Brain microvascular endothelial cell (primary cell): ENCODE data around the gene TNC.

Source experiments
- DNase-seq: peaks from one replicate; pipeline ENCODE4 v3.0.0-alpha.2; 2020
- H3K27ac ChIP-seq: fragments of 250-450 bp; sonication (Bioruptor Pico); 2 replicates; pipeline ENCODE4 v1.5.1; 2020; ENCODE audit warnings: mild to moderate bottlenecking, moderate library complexity
- H3K27me3 ChIP-seq: fragments of 250-450 bp; sonication (Bioruptor Pico); replicated peaks from 2 replicates; pipeline ENCODE4 v1.5.1; 2020; ENCODE audit warnings: mild to moderate bottlenecking
- H3K36me3 ChIP-seq: fragments of 250-450 bp; sonication (Bioruptor Pico); replicated peaks from 2 replicates; pipeline ENCODE4 v1.5.1; 2020; ENCODE audit warnings: mild to moderate bottlenecking
- H3K4me3 ChIP-seq: 2 replicates; pipeline ENCODE4 v1.5.1; 2011; ENCODE audit warnings: low read depth, mild to moderate bottlenecking, control low read depth, low read length, moderate library complexity
- in situ Hi-C: cut with HindIII; loops from 2 replicates; pipeline ENCODE4 v1.10.0; 2017; ENCODE audit warnings: low sequenced_read_pairs, low pct_ligation_motif_present
- TF ChIP-seq, protein P1 (sequence below): IDR thresholded peaks from 2 replicates; pipeline ENCODE4 v1.5.1; 2011; ENCODE audit warnings: low read depth, mild to moderate bottlenecking, moderate library complexity, low read length, control low read depth, inconsistent platforms; ENCODE audit errors: missing control alignments

TNC gene

DNA sequence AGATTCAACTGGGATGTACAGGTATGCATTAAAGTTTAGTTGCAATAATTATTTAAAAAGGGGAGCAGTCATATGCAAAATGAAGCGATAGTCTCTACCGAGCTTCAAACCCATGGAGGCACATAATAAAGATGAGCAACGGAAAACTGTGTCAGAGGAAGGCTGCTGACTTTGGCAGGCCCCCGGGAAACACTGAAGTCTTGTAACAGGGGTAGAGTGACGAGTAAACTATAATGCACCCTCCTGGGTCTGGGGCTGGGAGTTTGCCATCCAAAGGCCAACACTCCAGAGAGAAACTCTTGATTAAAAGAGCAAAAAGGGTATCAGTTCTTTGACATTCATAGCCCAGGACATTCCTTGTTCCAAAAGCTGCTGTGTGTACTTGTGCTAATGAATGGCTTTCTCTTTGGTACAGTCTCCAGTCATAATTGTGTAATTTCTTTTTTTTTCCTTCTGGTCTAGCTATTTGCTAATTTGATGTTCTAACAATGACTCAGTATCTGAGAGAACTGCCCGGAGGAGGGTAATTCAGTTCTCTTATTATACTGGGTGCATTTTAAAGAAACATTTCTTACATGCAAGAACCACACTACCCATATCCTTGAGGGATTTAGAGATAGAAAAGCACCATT lies 59.2 kb downstream of the TNC start:
- H3K36me3 ChIP-seq = no peaks in the 10 kb centered on the region
- no peaks in the 10 kb centered on the region for H3K27me3 ChIP-seq
- H3K4me3 ChIP-seq = no peak overlapping the region
- H3K27ac ChIP-seq = no peak overlapping the region
- TF ChIP-seq, protein P1, sequence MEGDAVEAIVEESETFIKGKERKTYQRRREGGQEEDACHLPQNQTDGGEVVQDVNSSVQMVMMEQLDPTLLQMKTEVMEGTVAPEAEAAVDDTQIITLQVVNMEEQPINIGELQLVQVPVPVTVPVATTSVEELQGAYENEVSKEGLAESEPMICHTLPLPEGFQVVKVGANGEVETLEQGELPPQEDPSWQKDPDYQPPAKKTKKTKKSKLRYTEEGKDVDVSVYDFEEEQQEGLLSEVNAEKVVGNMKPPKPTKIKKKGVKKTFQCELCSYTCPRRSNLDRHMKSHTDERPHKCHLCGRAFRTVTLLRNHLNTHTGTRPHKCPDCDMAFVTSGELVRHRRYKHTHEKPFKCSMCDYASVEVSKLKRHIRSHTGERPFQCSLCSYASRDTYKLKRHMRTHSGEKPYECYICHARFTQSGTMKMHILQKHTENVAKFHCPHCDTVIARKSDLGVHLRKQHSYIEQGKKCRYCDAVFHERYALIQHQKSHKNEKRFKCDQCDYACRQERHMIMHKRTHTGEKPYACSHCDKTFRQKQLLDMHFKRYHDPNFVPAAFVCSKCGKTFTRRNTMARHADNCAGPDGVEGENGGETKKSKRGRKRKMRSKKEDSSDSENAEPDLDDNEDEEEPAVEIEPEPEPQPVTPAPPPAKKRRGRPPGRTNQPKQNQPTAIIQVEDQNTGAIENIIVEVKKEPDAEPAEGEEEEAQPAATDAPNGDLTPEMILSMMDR = no peak
- DNase-seq = peak; percentile 13
- in situ Hi-C loops = no loop called here

DNA sequence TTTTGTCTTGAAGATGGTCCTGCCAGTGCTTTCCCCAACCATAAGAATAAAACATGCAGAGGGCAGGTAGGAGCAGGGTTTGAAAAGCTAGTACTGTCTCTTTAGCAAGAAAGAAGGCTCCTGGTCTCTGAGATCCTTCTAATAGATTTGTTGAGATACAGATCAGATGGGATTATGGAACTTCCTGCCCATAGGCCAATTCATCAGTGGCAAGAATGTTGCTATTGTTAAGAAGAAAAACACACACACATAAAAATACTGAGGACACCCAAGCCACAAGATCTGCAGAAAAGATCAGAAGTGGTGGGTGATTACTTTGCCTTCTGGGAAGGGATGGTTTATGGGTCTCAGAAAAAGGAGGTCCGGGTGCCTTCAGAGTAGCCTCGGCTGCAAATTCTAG lies 59.8 kb downstream of the TNC start:
- Histone ChIP-seq H3K4me3 (no peak overlapping the region), H3K36me3 (no peaks in the 10 kb centered on the region), H3K27me3 (no peaks in the 10 kb centered on the region), H3K27ac (no peak overlapping the region)
- TF ChIP-seq, protein P1 = no peak
- in situ Hi-C loops = no loop called here
- DNase-seq = no peak

DNA sequence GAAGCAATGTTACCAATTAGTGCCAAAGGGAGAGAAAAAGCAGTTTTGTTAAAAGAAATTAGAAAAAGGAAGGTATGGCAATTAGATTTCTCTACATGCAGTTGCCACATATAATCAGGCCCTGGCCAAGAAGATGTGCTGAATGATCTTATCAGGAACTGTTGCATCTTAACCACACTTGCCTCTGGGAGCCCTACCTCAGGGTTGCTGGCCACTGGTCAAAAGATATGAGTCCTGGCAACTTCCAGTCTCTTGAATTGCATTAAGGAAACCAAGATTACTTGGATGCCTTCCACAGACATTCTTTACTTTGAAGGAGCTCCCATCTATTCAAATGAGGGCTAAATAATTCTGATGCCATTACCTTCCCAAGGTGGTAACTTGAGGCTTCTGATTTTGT lies 60.4 kb downstream of the TNC start:
- peak; percentile 38 for DNase-seq
- TF ChIP-seq, protein P1 = no peak
- Histone ChIP-seq H3K36me3 (no peaks in the 10 kb centered on the region), H3K4me3 (no peak overlapping the region), H3K27ac (no peak overlapping the region), H3K27me3 (no peaks in the 10 kb centered on the region)
- in situ Hi-C loops = no loop called here

DNA sequence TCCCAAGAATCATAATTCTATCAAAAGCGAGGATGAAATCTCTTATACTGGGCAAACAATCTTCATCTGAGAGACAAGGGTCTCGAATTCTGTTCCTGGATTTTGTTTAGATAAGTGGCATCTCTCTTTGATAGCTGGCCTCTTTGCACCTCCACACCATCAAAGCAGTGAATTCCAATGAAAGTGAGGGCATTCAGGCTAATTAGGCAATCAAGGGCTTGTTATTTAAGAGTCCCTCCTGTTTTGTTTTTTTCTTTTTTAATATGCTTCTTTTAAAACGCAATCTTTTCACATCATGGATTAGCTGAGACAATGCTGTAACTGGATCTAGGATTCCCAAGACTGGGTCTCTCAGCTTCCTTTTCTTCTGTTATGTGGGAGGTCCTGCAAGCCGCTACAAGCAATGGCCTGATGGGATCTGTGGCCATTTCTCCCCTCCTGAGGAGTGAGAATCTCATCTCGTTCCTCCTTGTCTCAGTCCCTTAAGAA lies 67.9 kb downstream of the TNC start:
- Histone ChIP-seq H3K27me3 (no peaks in the 10 kb centered on the region), H3K27ac (no peak overlapping the region), H3K4me3 (no peak overlapping the region), H3K36me3 (no peaks in the 10 kb centered on the region)
- in situ Hi-C loops = no loop called here
- no peak for DNase-seq
- TF ChIP-seq, protein P1 = no peak

DNA sequence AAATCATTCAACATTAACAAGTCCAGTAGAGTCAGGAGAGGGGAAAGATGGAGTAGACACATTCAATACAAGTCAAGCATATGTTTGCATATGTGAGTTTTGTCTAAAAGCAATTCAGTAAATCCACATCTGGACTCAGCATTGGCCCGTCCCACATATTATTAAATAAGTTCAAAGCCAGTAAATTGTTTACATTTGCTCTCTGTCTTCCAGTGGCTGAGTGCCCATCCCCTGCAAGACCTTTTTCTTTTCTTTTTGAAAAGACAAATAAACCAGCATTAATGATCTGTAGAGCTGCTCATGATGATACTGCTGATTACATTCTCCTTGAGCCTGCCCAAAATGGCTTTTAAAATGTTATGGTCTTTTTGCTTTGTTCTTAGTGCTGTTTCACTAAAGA lies 71.1 kb downstream of the TNC start:
- in situ Hi-C loops = no loop called here
- TF ChIP-seq, protein P1 = no peak

DNA sequence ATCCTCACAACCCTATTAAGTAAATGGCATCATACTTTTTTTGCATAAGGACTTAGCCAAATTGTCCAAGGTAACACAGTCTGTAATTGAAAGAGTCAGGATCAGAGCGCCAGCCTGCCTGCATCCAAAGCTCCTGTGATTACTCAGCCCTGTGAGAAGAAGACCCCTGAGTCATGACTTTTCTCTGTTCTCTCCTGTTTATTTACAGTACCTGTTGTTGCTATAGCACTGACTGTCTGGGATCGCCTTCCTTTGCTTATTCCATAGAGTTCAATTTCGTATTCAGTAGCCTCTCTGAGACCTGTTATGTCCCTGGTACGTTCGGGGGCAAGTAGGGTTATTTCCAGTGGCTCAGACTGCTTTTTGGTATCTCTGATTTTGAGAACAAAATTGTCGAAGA lies 71.8 kb downstream of the TNC start:
- TF ChIP-seq, protein P1 = no peak

More for the DNA sequence above, 71.1 kb downstream of the TNC start:
- no peak for DNase-seq
- no peak overlapping the region for H3K4me3 ChIP-seq
- no peaks in the 10 kb centered on the region for H3K36me3 ChIP-seq
- no peak overlapping the region for H3K27ac ChIP-seq
- no peaks in the 10 kb centered on the region for H3K27me3 ChIP-seq

More for the DNA sequence above, 71.8 kb downstream of the TNC start:
- no peak overlapping the region for H3K4me3 ChIP-seq
- no peaks in the 10 kb centered on the region for H3K27me3 ChIP-seq
- DNase-seq = no peak
- in situ Hi-C loops = no loop called here
- no peak overlapping the region for H3K27ac ChIP-seq
- H3K36me3 ChIP-seq = no peaks in the 10 kb centered on the region
